A549 (cell line): ENCODE results near the gene IP6K3. TPM values are rescaled to one million over a fixed set of nuclear protein-coding genes. Genes with fewer than 3 reads are reported as not detected.

Experiments
- ATAC-seq, 2 experiments: fragments of 200-7000 bp in 1 of 2; fragments of >200 bp in 1 of 2; cut with Nextera tagmentation in 1 of 2; cut with Tn5 transposase in 1 of 2; 3 replicates each; pipeline versions ENCODE4 v1.8.0 to v1.9.1; 2018 to 2020; ENCODE audit warnings: mild to moderate bottlenecking in 1 of 2, moderate library complexity in 1 of 2
- CTCF ChIA-PET: fragments of 300-600 bp; sonication (Branson Sonifier 250); formaldehyde crosslinking; extraction: SDS; loops from one replicate; lab custom pipeline; 2021; ENCODE audit warnings: antibody characterized with exemption, inconsistent platforms; lab: Yijun Ruan, JAX
- POLR2A ChIA-PET: fragments of 350-600 bp; formaldehyde crosslinking; extraction: SDS; loops from one replicate; lab custom pipeline; 2021; ENCODE audit warnings: antibody characterized with exemption, inconsistent platforms; lab: Yijun Ruan, JAX
- DNase-seq, 2 experiments: peaks; one replicate each; pipeline versions ENCODE4 v3.0.0 to v3.0.0-alpha.2; 2011 to 2016; ENCODE audit warnings: low read depth in 1 of 2, low spot score in 1 of 2
- FAIRE-seq: peaks from 2 replicates; lab custom pipeline; 2011; peaks lifted over from hg19 to GRCh38; lab: Jason Lieb, UNC
- H3K27ac ChIP-seq, 2 experiments: fragments of >200 bp; sonication (Bioruptor Twin); formaldehyde crosslinking; 3 replicates each; pipeline ENCODE4 v1.5.1; 2016 to 2017
- H3K4me1 ChIP-seq: fragments of >200 bp; sonication (Bioruptor Twin); formaldehyde crosslinking; 3 replicates; pipeline ENCODE4 v1.6.1; 2016
- H3K4me2 ChIP-seq: fragments of >200 bp; sonication (Bioruptor Twin); formaldehyde crosslinking; 3 replicates; pipeline ENCODE4 v1.6.1; 2016
- H3K4me3 ChIP-seq: fragments of >200 bp; sonication (Bioruptor Twin); formaldehyde crosslinking; 3 replicates; pipeline ENCODE4 v1.5.1; 2016
- H3K9me3 ChIP-seq: fragments of >200 bp; sonication (Bioruptor Twin); formaldehyde crosslinking; 3 replicates; pipeline ENCODE4 v1.6.1; 2016
- BHLHE40 ChIP-seq: IDR thresholded peaks from 2 replicates; pipeline ENCODE4 v1.6.1; 2012; ENCODE audit warnings: low read depth, low read length, inconsistent platforms
- CHD4 ChIP-seq: fragments of 200-600 bp; sonication (generic); IDR thresholded peaks from 2 replicates; pipeline ENCODE4 v1.6.1; 2016; ENCODE audit warnings: antibody characterized with exemption, mild to moderate bottlenecking, borderline replicate concordance
- E2F6 ChIP-seq: IDR thresholded peaks from 2 replicates; pipeline ENCODE4 v1.6.1; 2012; ENCODE audit warnings: low read depth, borderline replicate concordance
- EHMT2 ChIP-seq: fragments of 200-600 bp; sonication (generic); IDR thresholded peaks from 2 replicates; pipeline ENCODE4 v1.6.1; 2016; ENCODE audit warnings: antibody characterized with exemption, low read depth, mild to moderate bottlenecking, moderate library complexity
- EP300 ChIP-seq, 2 experiments: fragments of >200 bp; sonication (Bioruptor Twin); formaldehyde crosslinking; IDR thresholded peaks; 2 replicates in 1 of 2; 3 replicates in 1 of 2; pipeline ENCODE4 v1.6.1; 2016 to 2017
- ESRRA ChIP-seq: fragments of 150-350 bp; IDR thresholded peaks from 2 replicates; pipeline ENCODE4 v1.6.1; 2014; ENCODE audit warnings: mild to moderate bottlenecking, low read length, borderline replicate concordance
- FOSL2 ChIP-seq, 2 experiments: fragments of 450-650 bp in 1 of 2; fragments of >200 bp in 1 of 2; sonication (Bioruptor Twin) in 1 of 2; formaldehyde crosslinking; IDR thresholded peaks; 2 replicates each; pipeline versions ENCODE4 v1.5.0 to v1.6.1; 2016 to 2020; ENCODE audit warnings: mild to moderate bottlenecking in 1 of 2, moderate library complexity in 1 of 2
- HDAC2 ChIP-seq: fragments of 200-600 bp; sonication (generic); IDR thresholded peaks from 2 replicates; pipeline ENCODE4 v1.6.1; 2016
- HMGXB4 ChIP-seq: fragments of 250-450 bp; sonication (Bioruptor Pico); IDR thresholded peaks from 2 replicates; pipeline ENCODE4 v1.5.0; 2021; ENCODE audit warnings: mild to moderate bottlenecking, moderate library complexity, borderline replicate concordance
- HOXB13 ChIP-seq: fragments of 250-450 bp; sonication (Bioruptor Pico); IDR thresholded peaks from 2 replicates; pipeline ENCODE4 v1.5.0; 2020; ENCODE audit warnings: low read depth, mild to moderate bottlenecking, moderate library complexity
- JUN ChIP-seq, 2 experiments: fragments of >200 bp; sonication (Bioruptor Twin); formaldehyde crosslinking; IDR thresholded peaks; 2 replicates in 1 of 2; 3 replicates in 1 of 2; pipeline ENCODE4 v1.6.1; 2016 to 2017
- JUNB ChIP-seq: fragments of >200 bp; sonication (Bioruptor Twin); formaldehyde crosslinking; IDR thresholded peaks from 2 replicates; pipeline ENCODE4 v1.6.1; 2016
- MAX ChIP-seq: IDR thresholded peaks from 2 replicates; pipeline ENCODE4 v1.6.1; 2012
- MYC ChIP-seq: IDR thresholded peaks from 2 replicates; pipeline ENCODE4 v1.6.1; 2012; ENCODE audit warnings: mild to moderate bottlenecking, inconsistent platforms, low read length, improper control_type of control experiment, borderline replicate concordance
- PBX3 ChIP-seq: IDR thresholded peaks from 2 replicates; pipeline ENCODE4 v1.6.1; 2012
- PHF8 ChIP-seq: fragments of 200-600 bp; sonication (generic); IDR thresholded peaks from 2 replicates; pipeline ENCODE4 v1.6.1; 2016; ENCODE audit warnings: low read depth, mild to moderate bottlenecking, antibody characterized with exemption, moderate library complexity, borderline replicate concordance
- POLR2A ChIP-seq: IDR thresholded peaks from 2 replicates; pipeline ENCODE4 v1.6.1; 2012; ENCODE audit warnings: mild to moderate bottlenecking, low read length
- POLR2AphosphoS2 ChIP-seq: conservative IDR thresholded peaks from 2 replicates; pipeline ENCODE4 v1.6.1; 2012; ENCODE audit warnings: low read length, improper control_type of control experiment, inconsistent platforms
- RAD21 ChIP-seq, 2 experiments: fragments of >200 bp in 1 of 2; sonication (Bioruptor Twin) in 1 of 2; formaldehyde crosslinking in 1 of 2; IDR thresholded peaks in 1 of 2; conservative IDR thresholded peaks in 1 of 2; 2 replicates in 1 of 2; 3 replicates in 1 of 2; pipeline ENCODE4 v1.6.1; 2012 to 2018; ENCODE audit warnings: inconsistent platforms in 1 of 2
- SMC3 ChIP-seq: fragments of >200 bp; sonication (Bioruptor Twin); formaldehyde crosslinking; IDR thresholded peaks from 3 replicates; pipeline ENCODE4 v1.6.1; 2018; ENCODE audit warnings: inconsistent platforms
- TFCP2L1 ChIP-seq: fragments of 250-450 bp; sonication (Bioruptor Pico); IDR thresholded peaks from 2 replicates; pipeline ENCODE4 v1.5.0; 2021; ENCODE audit warnings: mild to moderate bottlenecking
- USF2 ChIP-seq: fragments of 450-650 bp; IDR thresholded peaks from 2 replicates; pipeline ENCODE4 v1.6.1; 2014; ENCODE audit warnings: antibody characterized with exemption
- ZC3H11A ChIP-seq: fragments of 450-650 bp; IDR thresholded peaks from 2 replicates; pipeline ENCODE4 v1.6.1; 2014; ENCODE audit warnings: antibody characterized with exemption, mild to moderate bottlenecking
- ZSCAN20 ChIP-seq: fragments of 250-450 bp; sonication (Bioruptor Pico); IDR thresholded peaks from 2 replicates; pipeline ENCODE4 v1.8.0; 2022; ENCODE audit warnings: mild to moderate bottlenecking, moderate library complexity
- WGBS: methylation state at CpG from one replicate; pipeline ENCODE4 v1.1.6; 2017; ENCODE audit errors: missing lambda C conversion rate; 5-methylcytosine and 5-hydroxymethylcytosine counted together
- polyA plus RNA-seq, 4 experiments: library from polyadenylated mRNA; depleted of rRNA in 3 of 4; stranded (reverse); fragments of >200 nt; fragmentation: RNase III in 1 of 4; extraction: RNeasy Plus Mini Kit Qiagen cat#74134 plus additional on column Dnase treatment in 1 of 4; gene quantifications; 2 replicates in 3 of 4; 3 replicates in 1 of 4; pipeline ENCODE4 v1.2.3, GENCODE V29; 2011 to 2017

IP6K3 gene
- polyA plus RNA-seq, 2 of the 4 experiments (the other 2 are of a cell fraction), result 0.03 to 0.12 TPM

- POLR2A ChIA-PET, result no interaction called here
- H3K4me3 ChIP-seq, result no peak overlapping the region
- no peak overlapping the region; a peak in 1 of 6 replicates for H3K27ac ChIP-seq
- CTCF ChIA-PET, result interaction anchor here (1.2 to 7.2 kb wide), 4 partner anchors 12 to 417 kb away, joined by 4 to 55 read pairs (median 6); no protein-coding TSS in a partner anchor
- TF ChIP-seq HOXB13 (CRISPR knock-in tag) (no peak), POLR2AphosphoS2 (no peak), TFCP2L1 (CRISPR knock-in tag) (no peak), USF2 (no peak), PBX3 (no peak), CHD4 (no peak), JUNB (no peak), SMC3 (no peak), E2F6 (no peak), EHMT2 (no peak), HMGXB4 (CRISPR knock-in tag) (no peak), HDAC2 (no peak), EP300 (IDR thresholded peaks at IDR 0.05) (no peak), POLR2A (no peak), RAD21 (conservative IDR thresholded peaks at IDR 0.05 in 1 of 2, IDR thresholded peaks at IDR 0.05 in 1 of 2) (no peak)
- ATAC-seq, result no peak
- DNase-seq, result no peak
- no peak for FAIRE-seq
- no peak overlapping the region for H3K4me2 ChIP-seq
- WGBS, result 55% methylated on average over 5 of the region's 5 CpGs
- no peaks in the 10 kb centered on the region for H3K9me3 ChIP-seq
- peaks cover 2% of the 10 kb centered on the region for H3K4me1 ChIP-seq
Observed at GRCh38 chr6:33739571-33739970, 7.1 kb downstream of the IP6K3 start.

GRCh38 chr6:33738879-33739278, 7.8 kb downstream of the IP6K3 start:
- ATAC-seq, result no peak
- no peak overlapping the region for H3K4me3 ChIP-seq
- H3K27ac ChIP-seq, result no peak overlapping the region
- ChIA-PET CTCF (interaction anchor here (1.4 to 1.9 kb wide), 3 partner anchors 17 to 416 kb away, joined by 4 to 8 read pairs (median 5); no protein-coding TSS in a partner anchor), POLR2A (no interaction called here)
- no peak for DNase-seq
- WGBS, result 76% methylated on average over 2 of the region's 5 CpGs
- H3K4me1 ChIP-seq, result no peaks in the 10 kb centered on the region
- no peak for FAIRE-seq
- H3K9me3 ChIP-seq, result no peaks in the 10 kb centered on the region
- TF ChIP-seq TFCP2L1 (CRISPR knock-in tag), result no peak
- TF ChIP-seq ESRRA, result no peak
- no peak for TF ChIP-seq EP300 (IDR thresholded peaks at IDR 0.05)
- no peak for TF ChIP-seq MYC
- TF ChIP-seq ZSCAN20 (CRISPR knock-in tag), result no peak
- no peak for TF ChIP-seq ZC3H11A
- TF ChIP-seq HOXB13 (CRISPR knock-in tag), result no peak
- TF ChIP-seq, all 56 proteins: peak for 0
- no peak overlapping the region for H3K4me2 ChIP-seq

GRCh38 chr6:33738153-33738552, 8.6 kb downstream of the IP6K3 start:
- no peak overlapping the region for H3K4me3 ChIP-seq
- FAIRE-seq, result no peak

More at GRCh38 chr6:33738153-33738552, 8.6 kb downstream of the IP6K3 start:
- Histone ChIP-seq H3K27ac (no peak overlapping the region), H3K9me3 (no peaks in the 10 kb centered on the region), H3K4me2 (no peak overlapping the region), H3K4me1 (no peaks in the 10 kb centered on the region)
- DNase-seq (no peak), ATAC-seq (no peak)
- CTCF ChIA-PET, result interaction anchor here (0.6 to 1.9 kb wide), 7 partner anchors 7 to 417 kb away, joined by 3 to 8 read pairs (median 4); no protein-coding TSS in a partner anchor
- POLR2A ChIA-PET, result no interaction called here
- WGBS, result 75% methylated on average over 9 of the region's 9 CpGs
- TF ChIP-seq BHLHE40 (no peak), PHF8 (no peak), CHD4 (no peak), JUNB (no peak), MAX (no peak), ZSCAN20 (CRISPR knock-in tag) (no peak), ZC3H11A (no peak), ESRRA (no peak), SMC3 (no peak), FOSL2 (IDR thresholded peaks at IDR 0.05) (no peak), FOSL2 (CRISPR knock-in tag; IDR thresholded peaks at IDR 0.05) (no peak), EHMT2 (no peak), JUN (IDR thresholded peaks at IDR 0.05) (no peak)
